GM10266 (cell line): Measurements from ENCODE around the gene PAX7.

Experiments used
- DNase-seq: peaks from one replicate; pipeline ENCODE4 v3.0.0; 2012; ENCODE audit errors: extremely low spot score
- TF ChIP-seq, protein P1 (sequence below): IDR thresholded peaks from 2 replicates; pipeline ENCODE4 v1.5.1; 2012; ENCODE audit warnings: mild to moderate bottlenecking, low read depth; ENCODE audit not compliant: control insufficient read depth, insufficient read depth; ENCODE audit errors: missing control alignments

The PAX7 gene

DNA sequence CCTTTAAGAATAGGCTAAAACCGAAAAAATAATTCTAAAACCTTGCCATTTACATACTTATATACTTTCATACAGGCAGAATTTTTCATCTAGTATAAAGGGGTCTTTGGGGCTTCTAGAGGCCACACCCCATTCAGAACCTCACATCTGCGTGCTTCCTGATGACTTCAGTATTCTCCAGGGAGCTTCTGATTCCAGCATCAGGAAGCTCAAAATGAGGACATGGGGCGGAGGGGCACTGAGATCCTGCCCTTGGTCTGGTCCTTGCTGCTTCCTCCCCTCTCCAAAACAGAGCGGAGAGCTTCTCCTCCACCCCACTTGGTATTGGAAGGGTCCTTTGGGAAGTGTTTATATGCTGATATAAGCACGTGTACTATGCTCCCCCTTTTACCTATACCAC is 13.8 kb downstream of the PAX7 start:
- DNase-seq: peak; percentile 38
- TF ChIP-seq, protein P1, sequence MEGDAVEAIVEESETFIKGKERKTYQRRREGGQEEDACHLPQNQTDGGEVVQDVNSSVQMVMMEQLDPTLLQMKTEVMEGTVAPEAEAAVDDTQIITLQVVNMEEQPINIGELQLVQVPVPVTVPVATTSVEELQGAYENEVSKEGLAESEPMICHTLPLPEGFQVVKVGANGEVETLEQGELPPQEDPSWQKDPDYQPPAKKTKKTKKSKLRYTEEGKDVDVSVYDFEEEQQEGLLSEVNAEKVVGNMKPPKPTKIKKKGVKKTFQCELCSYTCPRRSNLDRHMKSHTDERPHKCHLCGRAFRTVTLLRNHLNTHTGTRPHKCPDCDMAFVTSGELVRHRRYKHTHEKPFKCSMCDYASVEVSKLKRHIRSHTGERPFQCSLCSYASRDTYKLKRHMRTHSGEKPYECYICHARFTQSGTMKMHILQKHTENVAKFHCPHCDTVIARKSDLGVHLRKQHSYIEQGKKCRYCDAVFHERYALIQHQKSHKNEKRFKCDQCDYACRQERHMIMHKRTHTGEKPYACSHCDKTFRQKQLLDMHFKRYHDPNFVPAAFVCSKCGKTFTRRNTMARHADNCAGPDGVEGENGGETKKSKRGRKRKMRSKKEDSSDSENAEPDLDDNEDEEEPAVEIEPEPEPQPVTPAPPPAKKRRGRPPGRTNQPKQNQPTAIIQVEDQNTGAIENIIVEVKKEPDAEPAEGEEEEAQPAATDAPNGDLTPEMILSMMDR: no peak

- DNase-seq: peak; percentile 25
- TF ChIP-seq, protein P1: no peak
Observed at GRCh38 chr1:18644973-18645746, 14.5 kb downstream of the PAX7 start.

- TF ChIP-seq, protein P1: no peak
- DNase-seq: peak; percentile 47
Observed at GRCh38 chr1:18645747-18646090, 15.1 kb downstream of the PAX7 start.

GRCh38 chr1:18646091-18646785 is 15.6 kb downstream of the PAX7 start:
- TF ChIP-seq, protein P1: no peak
- DNase-seq: peak; percentile 36

GRCh38 chr1:18646786-18647410 is 16.3 kb downstream of the PAX7 start:
- peak; percentile 25 for DNase-seq
- TF ChIP-seq, protein P1: no peak

- peak; percentile 31 for DNase-seq
- TF ChIP-seq, protein P1: no peak
Observed at GRCh38 chr1:18647681-18648214, 17.1 kb downstream of the PAX7 start.
